PC-9 (cell line): Measurements from ENCODE around the gene RPTOR. TPM values are rescaled to one million over a fixed set of nuclear protein-coding genes. Genes with fewer than 3 reads are reported as not detected.

Source experiments
- BruUV-seq: library from RNA; stranded (reverse); fragments of 400-500 nt; replicated peaks from 2 replicates; lab custom pipeline; 2021; lab: Mats Ljungman, UMichigan
- CTCF ChIA-PET: fragments of 300-600 bp; sonication (Branson Sonifier 250); formaldehyde crosslinking; loops from one replicate; lab custom pipeline; 2022; ENCODE audit warnings: antibody characterized with exemption; lab: Charles Lee
- POLR2A ChIA-PET: fragments of 300-600 bp; sonication (Branson Sonifier 250); formaldehyde crosslinking; loops from one replicate; lab custom pipeline; 2022; ENCODE audit warnings: antibody characterized with exemption; ENCODE audit not compliant: unreplicated experiment; lab: Charles Lee
- DNase-seq, 2 experiments: peaks; one replicate each; pipeline versions ENCODE4 v3.0.0 to v3.0.0-alpha.2; 2015 to 2022; ENCODE audit warnings: mixed read lengths in 1 of 2
- H2AFZ ChIP-seq: fragments of 200-600 bp; sonication (generic); 2 replicates; pipeline ENCODE4 v1.8.1; 2017; ENCODE audit warnings: antibody characterized with exemption
- H3F3A ChIP-seq: fragments of 200-600 bp; sonication (generic); 2 replicates; pipeline ENCODE4 v1.8.1; 2017; ENCODE audit warnings: antibody characterized with exemption, mild to moderate bottlenecking, low read depth; ENCODE audit not compliant: insufficient read depth
- H3K27ac ChIP-seq: fragments of 200-600 bp; sonication (generic); 2 replicates; pipeline ENCODE4 v1.6.1; 2016; ENCODE audit warnings: mixed run types
- H3K27me3 ChIP-seq: fragments of 200-600 bp; sonication (generic); 2 replicates; pipeline ENCODE4 v1.6.1; 2016; ENCODE audit warnings: low read depth, mixed run types; ENCODE audit not compliant: insufficient read depth
- H3K36me3 ChIP-seq: fragments of 200-600 bp; sonication (generic); 2 replicates; pipeline ENCODE4 v1.6.1; 2016; ENCODE audit warnings: low read depth, mixed run types
- H3K4me1 ChIP-seq: fragments of 200-600 bp; sonication (generic); replicated peaks from 2 replicates; pipeline ENCODE4 v1.6.1; 2016; ENCODE audit warnings: mixed run types; ENCODE audit not compliant: insufficient read depth
- H3K4me2 ChIP-seq: fragments of 200-600 bp; sonication (generic); 2 replicates; pipeline ENCODE4 v1.6.1; 2017; ENCODE audit warnings: mixed run types
- H3K4me3 ChIP-seq: fragments of 200-600 bp; sonication (generic); 2 replicates; pipeline ENCODE4 v1.6.1; 2016; ENCODE audit warnings: mixed run types
- H3K79me2 ChIP-seq: fragments of 200-600 bp; sonication (generic); 2 replicates; pipeline ENCODE4 v1.6.1; 2017; ENCODE audit warnings: low read depth, mixed run types
- H3K9me2 ChIP-seq: fragments of 200-600 bp; sonication (generic); 2 replicates; pipeline ENCODE4 v1.8.1; 2017; ENCODE audit warnings: mild to moderate bottlenecking; ENCODE audit not compliant: insufficient read depth
- H3K9me3 ChIP-seq: fragments of 200-600 bp; sonication (generic); 2 replicates; pipeline ENCODE4 v1.8.1; 2016; ENCODE audit warnings: low read depth; ENCODE audit not compliant: insufficient read depth
- H4K20me1 ChIP-seq: fragments of 200-600 bp; sonication (generic); 2 replicates; pipeline ENCODE4 v1.8.1; 2017; ENCODE audit not compliant: insufficient read depth
- EZH2 ChIP-seq: fragments of 200-600 bp; sonication (generic); IDR thresholded peaks from 2 replicates; pipeline ENCODE4 v1.8.0; 2017; ENCODE audit warnings: antibody characterized with exemption, low read depth
- intact Hi-C: fragments of 100-400 bp; cut with micrococcal nuclease; formaldehyde crosslinking; loops from one replicate; pipeline ENCODE4 v1.10.0; 2022; ENCODE audit not compliant: unreplicated experiment
- total RNA-seq: library from RNA; stranded (reverse); gene quantifications from 2 replicates; pipeline ENCODE4 v1.2.3, GENCODE V29; 2021
- TF ChIP-seq, protein P1 (sequence below): fragments of 200-600 bp; sonication (generic); conservative IDR thresholded peaks from 2 replicates; pipeline ENCODE4 v1.6.1; 2017; ENCODE audit warnings: mixed run types, antibody characterized with exemption, mild to moderate bottlenecking, moderate library complexity

Gene RPTOR
- total RNA-seq, 1 experiment from 2014 or later = 50.8 TPM

DNA sequence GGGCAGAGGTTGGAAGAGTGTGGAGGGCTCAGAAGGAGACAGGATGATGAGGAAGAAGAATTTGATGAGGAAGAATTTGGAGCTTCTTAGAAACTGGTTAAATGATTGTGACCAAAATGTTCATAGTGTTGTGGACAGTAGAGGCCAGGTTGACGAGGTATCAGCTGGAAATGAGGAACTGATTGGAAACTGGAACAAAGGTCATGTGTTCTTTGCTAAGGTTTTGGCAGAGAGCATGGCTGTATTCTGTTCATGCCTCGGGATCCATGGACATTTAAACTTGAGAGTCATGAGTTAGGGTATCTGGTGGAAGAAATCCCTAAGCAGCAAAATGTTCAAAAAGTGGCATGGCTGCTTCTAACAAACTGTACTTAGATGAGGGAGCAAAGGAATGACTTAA, 466.3 kb downstream of the RPTOR start:
- Histone ChIP-seq H3F3A (no peaks in the 10 kb centered on the region), H2AFZ (no peak overlapping the region), H3K27ac (no peak overlapping the region), H3K9me3 (no peaks in the 10 kb centered on the region), H3K79me2 (no peaks in the 10 kb centered on the region), H3K4me2 (no peak overlapping the region), H3K36me3 (no peaks in the 10 kb centered on the region), H4K20me1 (no peaks in the 10 kb centered on the region), H3K27me3 (peaks cover 4% of the 10 kb centered on the region; the same call in 1 of the 2 replicates), H3K4me1 (no peaks in the 10 kb centered on the region), H3K4me3 (no peak overlapping the region), H3K9me2 (no peaks in the 10 kb centered on the region)
- intact Hi-C loops = no loop called here
- ChIA-PET POLR2A (no interaction called here), CTCF (no interaction called here)
- no TSS peak for BruUV-seq
- DNase-seq = no peak
- TF ChIP-seq, protein P1, sequence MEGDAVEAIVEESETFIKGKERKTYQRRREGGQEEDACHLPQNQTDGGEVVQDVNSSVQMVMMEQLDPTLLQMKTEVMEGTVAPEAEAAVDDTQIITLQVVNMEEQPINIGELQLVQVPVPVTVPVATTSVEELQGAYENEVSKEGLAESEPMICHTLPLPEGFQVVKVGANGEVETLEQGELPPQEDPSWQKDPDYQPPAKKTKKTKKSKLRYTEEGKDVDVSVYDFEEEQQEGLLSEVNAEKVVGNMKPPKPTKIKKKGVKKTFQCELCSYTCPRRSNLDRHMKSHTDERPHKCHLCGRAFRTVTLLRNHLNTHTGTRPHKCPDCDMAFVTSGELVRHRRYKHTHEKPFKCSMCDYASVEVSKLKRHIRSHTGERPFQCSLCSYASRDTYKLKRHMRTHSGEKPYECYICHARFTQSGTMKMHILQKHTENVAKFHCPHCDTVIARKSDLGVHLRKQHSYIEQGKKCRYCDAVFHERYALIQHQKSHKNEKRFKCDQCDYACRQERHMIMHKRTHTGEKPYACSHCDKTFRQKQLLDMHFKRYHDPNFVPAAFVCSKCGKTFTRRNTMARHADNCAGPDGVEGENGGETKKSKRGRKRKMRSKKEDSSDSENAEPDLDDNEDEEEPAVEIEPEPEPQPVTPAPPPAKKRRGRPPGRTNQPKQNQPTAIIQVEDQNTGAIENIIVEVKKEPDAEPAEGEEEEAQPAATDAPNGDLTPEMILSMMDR = no peak
- TF ChIP-seq EZH2 = no peak

DNA sequence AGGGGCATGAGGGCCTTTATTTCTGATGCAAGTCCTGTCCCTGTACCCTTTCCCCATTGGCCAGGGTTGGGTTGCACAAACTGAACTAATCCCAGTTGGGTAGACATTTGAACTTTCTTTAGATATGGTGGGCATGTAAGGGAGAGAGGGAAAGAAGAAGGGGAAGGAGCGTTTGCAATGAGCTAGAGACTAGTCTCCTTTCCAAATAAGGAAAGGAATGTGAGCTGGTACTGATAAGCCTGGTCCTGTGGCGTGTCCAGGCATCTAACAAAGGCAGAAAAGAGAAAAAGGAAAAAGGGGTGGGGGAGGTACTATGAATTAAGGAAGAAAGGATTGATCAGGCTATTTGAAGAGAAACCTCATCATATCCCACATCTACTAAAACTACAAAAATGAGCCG, 467.3 kb downstream of the RPTOR start:
- ChIA-PET POLR2A (interaction anchor here (0.6 kb wide), 1 partner anchor 31 kb away, joined by 3 read pairs; no protein-coding TSS in a partner anchor), CTCF (interaction anchor here (0.6 kb wide), 1 partner anchor 74 kb away, joined by 3 read pairs; no protein-coding TSS in a partner anchor)
- H3K27ac ChIP-seq = no peak overlapping the region
- H3F3A ChIP-seq = no peaks in the 10 kb centered on the region
- H3K4me3 ChIP-seq = no peak overlapping the region
- TF ChIP-seq, protein P1 = no peak
- no peak for TF ChIP-seq EZH2
- H3K27me3 ChIP-seq = peaks cover 4% of the 10 kb centered on the region; the same call in 1 of the 2 replicates
- H4K20me1 ChIP-seq = no peaks in the 10 kb centered on the region
- H2AFZ ChIP-seq = no peak overlapping the region
- BruUV-seq = no TSS peak
- intact Hi-C loops = no loop called here
- no peaks in the 10 kb centered on the region for H3K36me3 ChIP-seq
- no peaks in the 10 kb centered on the region for H3K79me2 ChIP-seq
- no peak overlapping the region for H3K4me2 ChIP-seq
- no peaks in the 10 kb centered on the region for H3K9me2 ChIP-seq
- no peaks in the 10 kb centered on the region for H3K9me3 ChIP-seq
- no peaks in the 10 kb centered on the region for H3K4me1 ChIP-seq
- no peak for DNase-seq

DNA sequence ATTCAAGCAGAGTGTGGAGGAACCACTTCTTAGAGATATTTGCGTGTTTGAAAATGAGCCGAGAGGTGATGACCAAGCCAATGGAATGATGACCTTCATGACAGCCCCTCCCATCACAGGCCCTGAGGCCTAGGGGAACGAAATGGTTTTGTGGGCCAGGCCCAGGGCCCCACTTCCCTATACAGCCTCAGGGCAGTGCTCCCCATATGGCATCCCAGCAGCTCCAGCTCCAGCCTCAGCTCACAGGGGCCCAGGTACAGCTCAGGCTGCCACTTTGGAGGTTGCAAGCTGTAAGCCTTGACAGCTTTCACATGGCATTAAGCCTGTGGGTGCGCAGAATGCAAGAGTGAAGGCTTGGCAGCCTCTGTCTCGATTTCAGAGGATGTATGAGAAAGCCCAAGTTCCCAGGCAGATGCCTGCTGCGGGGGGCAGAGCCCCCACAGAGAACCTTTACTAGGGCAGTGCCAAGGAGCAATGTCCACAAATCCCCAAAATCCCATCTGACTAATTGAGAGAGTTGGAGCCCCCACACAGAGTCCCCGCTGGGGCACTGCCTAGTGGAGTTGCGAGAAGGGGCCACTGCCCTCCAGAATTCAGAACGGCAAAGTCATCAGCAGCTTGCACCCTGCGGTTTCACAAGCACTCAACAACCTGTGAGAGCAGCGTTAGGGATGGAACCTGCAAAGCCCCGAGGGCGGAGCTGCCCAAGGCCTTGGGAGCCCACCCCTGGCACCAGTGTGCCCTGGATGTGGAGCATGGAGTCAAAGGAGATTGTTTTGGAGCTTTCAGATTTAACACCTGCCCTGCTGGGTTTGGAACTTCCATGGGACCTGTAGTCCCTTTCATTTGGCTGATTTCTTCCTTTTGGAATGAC, 468.2 kb downstream of the RPTOR start:
- H2AFZ ChIP-seq = no peak overlapping the region
- no peak for DNase-seq
- H3K79me2 ChIP-seq = no peaks in the 10 kb centered on the region
- no peak overlapping the region for H3K4me3 ChIP-seq
- POLR2A ChIA-PET = interaction anchor here (0.6 kb wide), 2 partner anchors 31 to 60 kb away, joined by 3 read pairs; no protein-coding TSS in a partner anchor
- H3K9me2 ChIP-seq = no peaks in the 10 kb centered on the region
- no peaks in the 10 kb centered on the region for H3K4me1 ChIP-seq
- H4K20me1 ChIP-seq = no peaks in the 10 kb centered on the region
- H3K27ac ChIP-seq = no peak overlapping the region
- CTCF ChIA-PET = no interaction called here
- intact Hi-C loops = no loop called here
- no TSS peak for BruUV-seq
- no peaks in the 10 kb centered on the region for H3K36me3 ChIP-seq
- no peaks in the 10 kb centered on the region for H3K9me3 ChIP-seq
- H3K4me2 ChIP-seq = no peak overlapping the region
- no peak for TF ChIP-seq EZH2
- TF ChIP-seq, protein P1 = no peak
- H3F3A ChIP-seq = no peaks in the 10 kb centered on the region
- H3K27me3 ChIP-seq = peaks cover 4% of the 10 kb centered on the region; the same call in 1 of the 2 replicates
